Endodermal cell (in vitro differentiated cells): ENCODE data around the gene OR4C45. TPM values are rescaled to one million over a fixed set of nuclear protein-coding genes. Genes with fewer than 3 reads are reported as not detected.
"Not testable (repeated sequence)": the region's sequence is repeated elsewhere in the genome, so short reads cannot be mapped to it uniquely, and the experiment has no call there.

Experiments used
- DNase-seq: peaks from one replicate; pipeline ENCODE4 v3.0.0-alpha.2; 2017
- H3K27ac ChIP-seq: 2 replicates; pipeline ENCODE4 v1.5.1; 2013; ENCODE audit warnings: mild to moderate bottlenecking, low read depth, low read length, moderate library complexity
- H3K27me3 ChIP-seq: 2 replicates; pipeline ENCODE4 v1.6.1; 2013; ENCODE audit warnings: mild to moderate bottlenecking, low read length, moderate library complexity; ENCODE audit not compliant: insufficient read depth, control insufficient read depth, poor library complexity, severe bottlenecking
- H3K36me3 ChIP-seq: 2 replicates; pipeline ENCODE4 v1.7.0; 2013; ENCODE audit warnings: mild to moderate bottlenecking, low read length, moderate library complexity; ENCODE audit not compliant: control insufficient read depth, insufficient read depth
- H3K4me1 ChIP-seq: one replicate; pipeline ENCODE4 v1.7.0; 2013; ENCODE audit warnings: low read length; ENCODE audit not compliant: control insufficient read depth, insufficient read depth
- H3K4me3 ChIP-seq: 2 replicates; pipeline ENCODE4 v1.5.1; 2013; ENCODE audit warnings: mild to moderate bottlenecking, low read length, moderate library complexity
- H3K9ac ChIP-seq: 2 replicates; pipeline ENCODE4 v1.6.1; 2013; ENCODE audit warnings: mild to moderate bottlenecking, low read length, moderate library complexity; ENCODE audit not compliant: poor library complexity, severe bottlenecking; ENCODE audit errors: extremely low read depth
- H3K9me3 ChIP-seq: 2 replicates; pipeline ENCODE4 v1.6.1; 2013; ENCODE audit warnings: mild to moderate bottlenecking, low read length, moderate library complexity; ENCODE audit not compliant: control insufficient read depth
- H3K27ac Mint-ChIP-seq: 2 replicates; pipeline ENCODE4 v1.8.0; 2020; ENCODE audit warnings: mixed read lengths
- H3K27me3 Mint-ChIP-seq: 2 replicates; pipeline ENCODE4 v1.8.0; 2021; ENCODE audit warnings: mild to moderate bottlenecking, mixed read lengths; ENCODE audit not compliant: insufficient read depth
- H3K36me3 Mint-ChIP-seq: 2 replicates; pipeline ENCODE4 v1.8.0; 2020; ENCODE audit warnings: low read depth, mixed read lengths
- H3K4me1 Mint-ChIP-seq: 2 replicates; pipeline ENCODE4 v1.8.0; 2020; ENCODE audit warnings: mixed read lengths
- H3K4me3 Mint-ChIP-seq: 2 replicates; pipeline ENCODE4 v1.8.0; 2020; ENCODE audit warnings: mild to moderate bottlenecking, moderate library complexity, mixed read lengths
- H3K9me3 Mint-ChIP-seq: 2 replicates; pipeline ENCODE4 v1.8.0; 2020; ENCODE audit warnings: mild to moderate bottlenecking, mixed read lengths
- CTCF ChIP-seq: fragments of 200-600 bp; sonication (generic); conservative IDR thresholded peaks from 2 replicates; pipeline ENCODE4 v1.5.0; 2021; ENCODE audit warnings: antibody characterized with exemption, mild to moderate bottlenecking
- WGBS, 2 experiments: methylation state at CpG; one replicate each; pipeline versions ENCODE4 v1.1.5 to v1.1.7; 2013; ENCODE audit warnings: missing lambda C conversion rate in 2 of 2, mixed read lengths in 1 of 2; ENCODE audit not compliant: insufficient coverage in 1 of 2, insufficient read length in 1 of 2; 5-methylcytosine and 5-hydroxymethylcytosine counted together
- long read RNA-seq, 4 experiments: library from polyadenylated mRNA in 2 of 4; library from RNA in 1 of 4; library from capped mRNA in 1 of 4; stranded (forward) in 3 of 4; unstranded in 1 of 4; transcript quantifications; one replicate each; pipeline ENCODE4 v2.0.0, GENCODE V29; 2020 to 2021; ENCODE audit warnings: inconsistent platforms in 1 of 4
- polyA plus RNA-seq, 2 experiments: library from polyadenylated mRNA; stranded (reverse); fragments of 50-300 nt; gene quantifications; one replicate each; pipeline ENCODE4 v1.2.3, GENCODE V29; 2013
- total RNA-seq, 2 donors: library from RNA; stranded (reverse); fragmentation: NEBNext Ultra II Directional in 1 of 2; extraction: Animal tissue kit (Norgen Biotek cat#: 25700) in 1 of 2; gene quantifications; 2 replicates in 1 of 2; 3 replicates in 1 of 2; pipeline ENCODE4 v1.2.1, GENCODE V29; 2021

Gene OR4C45
- not detected for total RNA-seq
- not detected for polyA plus RNA-seq (2013, experiment 1 of 2)
- polyA plus RNA-seq (2013, experiment 2 of 2) = not detected
- long read RNA-seq, experiment 1 = 0 reads
- long read RNA-seq, experiment 2 = 0 reads
- long read RNA-seq, experiment 3 = 0 reads
- long read RNA-seq, experiment 4 = 0 reads

DNA sequence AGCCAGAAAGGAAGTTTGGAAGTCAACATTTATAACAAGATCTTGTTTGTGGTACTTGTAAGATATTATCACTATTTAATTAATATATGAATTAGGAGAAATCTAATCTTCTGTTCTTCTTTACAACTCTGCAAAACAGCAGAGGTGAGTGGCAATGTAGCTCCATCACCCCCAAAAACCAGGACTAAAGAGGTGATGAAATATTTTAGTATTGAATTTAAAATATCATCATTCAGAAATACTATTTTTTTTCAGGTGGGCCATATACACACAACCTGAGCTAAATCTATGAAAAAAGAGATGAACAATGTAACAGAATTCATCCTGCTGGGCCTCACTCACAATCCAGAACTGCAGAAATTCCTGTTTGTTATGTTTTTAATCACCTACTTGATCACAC is at the start of gene OR4C45:
OR4C45 (plus strand) TSS at position 301 of the 400 bp plus-strand sequence.
- no peaks in the 10 kb centered on the region for H3K27me3 ChIP-seq
- H3K9me3 Mint-ChIP-seq = peaks cover 88% of the 10 kb centered on the region
- no peaks in the 10 kb centered on the region for H3K36me3 ChIP-seq
- H3K4me3 ChIP-seq = no peak within 1 kb of the TSS
- no peak for DNase-seq
- no peaks in the 10 kb centered on the region for H3K4me1 ChIP-seq
- no peaks in the 10 kb centered on the region for H3K36me3 Mint-ChIP-seq
- no peak within 1 kb of the TSS for H3K27ac ChIP-seq
- H3K9me3 ChIP-seq = peaks cover 70% of the 10 kb centered on the region
- no peaks in the 10 kb centered on the region for H3K27me3 Mint-ChIP-seq
- H3K4me3 Mint-ChIP-seq = no peak within 1 kb of the TSS
- no peaks in the 10 kb centered on the region for H3K4me1 Mint-ChIP-seq
- TF ChIP-seq CTCF = no peak
- no peak within 1 kb of the TSS for H3K9ac ChIP-seq
- H3K27ac Mint-ChIP-seq = no peak within 1 kb of the TSS

DNA sequence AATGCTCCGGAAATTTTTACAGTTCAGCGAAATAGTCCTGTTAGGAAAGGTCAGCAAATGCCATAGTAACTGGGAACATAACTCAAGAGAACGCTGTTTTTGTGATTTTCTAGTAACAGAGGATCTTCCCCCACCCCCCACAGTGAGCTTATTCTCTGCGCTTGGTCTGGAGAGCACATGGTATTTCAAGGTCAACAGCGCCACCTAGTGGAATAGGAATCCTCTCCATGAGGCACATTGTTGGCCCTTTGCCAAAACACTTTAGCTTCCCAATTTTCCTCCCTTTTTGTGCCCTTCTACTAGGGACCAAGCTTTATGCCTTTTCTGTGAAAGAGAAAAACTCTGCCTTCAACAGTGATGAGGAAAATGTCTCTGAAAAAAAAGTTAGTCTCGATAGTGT is 37.1 kb upstream of the OR4C45 start:
- no peak overlapping the region for H3K27ac Mint-ChIP-seq
- no peaks in the 10 kb centered on the region for H3K4me1 Mint-ChIP-seq
- H3K27ac ChIP-seq = no peak overlapping the region
- no peak overlapping the region for H3K4me3 ChIP-seq
- peak; percentile 77 for DNase-seq
- H3K27me3 Mint-ChIP-seq = no peaks in the 10 kb centered on the region
- no peaks in the 10 kb centered on the region for H3K27me3 ChIP-seq
- H3K9ac ChIP-seq = no peak overlapping the region
- peak; percentile 70 for TF ChIP-seq CTCF
- no peaks in the 10 kb centered on the region for H3K36me3 ChIP-seq
- 67 to 72% methylated on average over 2 to 6 of the region's 6 CpGs for WGBS, 2 experiments
- H3K4me3 Mint-ChIP-seq = no peak overlapping the region
- no peaks in the 10 kb centered on the region for H3K36me3 Mint-ChIP-seq
- H3K9me3 ChIP-seq = peaks cover 88% of the 10 kb centered on the region
- H3K9me3 Mint-ChIP-seq = peaks cover 89% of the 10 kb centered on the region
- no peaks in the 10 kb centered on the region for H3K4me1 ChIP-seq

GRCh38 chr11:50030193-50030592 is 2.5 kb upstream of the OR4C45 start:
- Mint-ChIP-seq H3K27ac (no peak overlapping the region), H3K4me1 (no peaks in the 10 kb centered on the region), H3K27me3 (no peaks in the 10 kb centered on the region), H3K4me3 (no peak overlapping the region), H3K36me3 (no peaks in the 10 kb centered on the region), H3K9me3 (peaks cover 91% of the 10 kb centered on the region)
- Histone ChIP-seq H3K27me3 (no peaks in the 10 kb centered on the region), H3K4me1 (no peaks in the 10 kb centered on the region), H3K36me3 (no peaks in the 10 kb centered on the region), H3K9me3 (peaks cover 80% of the 10 kb centered on the region), H3K9ac (no peak overlapping the region), H3K27ac (no peak overlapping the region), H3K4me3 (no peak overlapping the region)
- no peak for DNase-seq
- WGBS, 2 experiments = 17 to 55% methylated on average over 1 of the region's 1 CpG
- TF ChIP-seq CTCF = no peak

- H3K27ac ChIP-seq, H3K27me3 ChIP-seq, H3K4me3 Mint-ChIP-seq, H3K4me1 Mint-ChIP-seq, H3K9ac ChIP-seq, H3K27ac Mint-ChIP-seq, H3K36me3 Mint-ChIP-seq, H3K36me3 ChIP-seq, DNase-seq, H3K4me1 ChIP-seq, H3K4me3 ChIP-seq, H3K27me3 Mint-ChIP-seq: not testable (repeated sequence)
- peaks cover 78% of the 10 kb centered on the region for H3K9me3 Mint-ChIP-seq
- H3K9me3 ChIP-seq = peaks cover 55% of the 10 kb centered on the region
Observed at GRCh38 chr11:50036239-50036638, 3.6 kb downstream of the OR4C45 start.
